Left lung (tissue), 10 donors: ENCODE data around the gene XKR7. TPM values are rescaled to one million over a fixed set of nuclear protein-coding genes. Genes with fewer than 3 reads are reported as not detected.

Experiments used
- ATAC-seq: fragments of 200-7000 bp; cut with Tn5 transposase; one replicate; pipeline ENCODE4 v1.9.1; 2020; ENCODE audit warnings: moderate library complexity
- DNase-seq, 4 donors: peaks; one replicate each; pipeline ENCODE4 v3.0.0-alpha.2; 2013 to 2020
- H3K27ac ChIP-seq, 2 donors: fragments of 200-600 bp; sonication (generic) in 1 of 2; one replicate each; pipeline versions ENCODE4 v1.5.0 to v1.8.0; 2020 to 2021
- H3K27me3 ChIP-seq, 2 donors: fragments of 200-600 bp; sonication (generic) in 1 of 2; one replicate each; pipeline versions ENCODE4 v1.5.0 to v1.8.0; 2020 to 2021
- H3K36me3 ChIP-seq, 2 donors: fragments of 200-600 bp; sonication (generic) in 1 of 2; one replicate each; pipeline versions ENCODE4 v1.5.0 to v1.8.0; 2020 to 2021
- H3K4me1 ChIP-seq, 2 donors: fragments of 200-600 bp; one replicate each; pipeline ENCODE4 v1.8.0; 2021
- H3K4me3 ChIP-seq, 2 donors: fragments of 200-600 bp; sonication (generic) in 1 of 2; one replicate each; pipeline versions ENCODE4 v1.5.0 to v1.8.0; 2020 to 2021; ENCODE audit warnings: mild to moderate bottlenecking in 1 of 2
- H3K9me3 ChIP-seq, 2 donors: fragments of 200-600 bp; sonication (generic) in 1 of 2; one replicate each; pipeline versions ENCODE4 v1.5.0 to v1.8.0; 2020 to 2021
- intact Hi-C, 2 donors: fragments of 100-400 bp; cut with DNase I; formaldehyde crosslinking; loops; one replicate each; pipeline versions ENCODE4 v1.11.2 to v1.14.2; 2022
- polyA plus RNA-seq, 6 donors: library from polyadenylated mRNA; unstranded; fragments of 120-200 nt; gene quantifications; one replicate each; pipeline ENCODE4 v1.2.1, GENCODE V29; 2013; ENCODE audit not compliant: insufficient read length in 6 of 6
- total RNA-seq, 2 donors: library from RNA; stranded (reverse); fragmentation: NEBNext Ultra II Directional; extraction: Animal tissue kit (Norgen Biotek cat#: 25700); gene quantifications; one replicate each; pipeline ENCODE4 v1.2.1, GENCODE V29; 2021
- TF ChIP-seq, protein P1 (sequence below), 2 donors: fragments of 200-600 bp; sonication (generic) in 1 of 2; IDR thresholded peaks; one replicate each; pipeline versions ENCODE4 v1.5.0 to v1.8.0; 2021; ENCODE audit warnings: antibody characterized with exemption in 2 of 2
- donor health status: DM: no; HTN: yes; CAD: no.
- donor health status: DM: no; HTN: no; CAD: no.

XKR7 gene
- total and polyA plus RNA-seq, 8 donors: 0.05 to 0.19 (median 0.07) TPM; not detected in 1

DNA sequence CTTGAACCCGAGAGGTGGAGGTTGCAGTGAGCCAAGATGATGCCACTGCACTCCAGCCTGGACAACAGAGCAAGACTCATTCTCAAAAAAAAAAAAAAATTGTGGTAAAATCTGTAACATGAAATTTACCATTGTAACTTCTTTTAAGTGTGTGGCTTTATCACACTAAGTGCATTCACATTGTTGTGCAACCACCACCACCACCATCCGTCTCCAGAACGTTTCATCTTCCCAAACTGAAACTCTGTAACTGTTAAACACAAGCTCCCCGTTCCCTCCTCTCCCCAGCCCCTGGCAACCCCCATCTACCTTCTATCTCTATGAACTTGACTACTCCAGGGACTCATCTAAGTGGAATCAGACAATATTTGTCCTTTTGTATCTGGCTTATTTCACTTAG, 45.8 kb upstream of the XKR7 start:
- intact Hi-C loops: no loop called here
- no peak for DNase-seq
- Histone ChIP-seq H3K36me3 (no peaks in the 10 kb centered on the region), H3K27me3 (peaks cover 0 to 18% of the 10 kb centered on the region in 2 donors), H3K4me3 (no peak overlapping the region), H3K27ac (no peak overlapping the region), H3K4me1 (no peaks in the 10 kb centered on the region), H3K9me3 (no peaks in the 10 kb centered on the region)
- ATAC-seq: no peak
- TF ChIP-seq, protein P1, sequence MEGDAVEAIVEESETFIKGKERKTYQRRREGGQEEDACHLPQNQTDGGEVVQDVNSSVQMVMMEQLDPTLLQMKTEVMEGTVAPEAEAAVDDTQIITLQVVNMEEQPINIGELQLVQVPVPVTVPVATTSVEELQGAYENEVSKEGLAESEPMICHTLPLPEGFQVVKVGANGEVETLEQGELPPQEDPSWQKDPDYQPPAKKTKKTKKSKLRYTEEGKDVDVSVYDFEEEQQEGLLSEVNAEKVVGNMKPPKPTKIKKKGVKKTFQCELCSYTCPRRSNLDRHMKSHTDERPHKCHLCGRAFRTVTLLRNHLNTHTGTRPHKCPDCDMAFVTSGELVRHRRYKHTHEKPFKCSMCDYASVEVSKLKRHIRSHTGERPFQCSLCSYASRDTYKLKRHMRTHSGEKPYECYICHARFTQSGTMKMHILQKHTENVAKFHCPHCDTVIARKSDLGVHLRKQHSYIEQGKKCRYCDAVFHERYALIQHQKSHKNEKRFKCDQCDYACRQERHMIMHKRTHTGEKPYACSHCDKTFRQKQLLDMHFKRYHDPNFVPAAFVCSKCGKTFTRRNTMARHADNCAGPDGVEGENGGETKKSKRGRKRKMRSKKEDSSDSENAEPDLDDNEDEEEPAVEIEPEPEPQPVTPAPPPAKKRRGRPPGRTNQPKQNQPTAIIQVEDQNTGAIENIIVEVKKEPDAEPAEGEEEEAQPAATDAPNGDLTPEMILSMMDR (IDR thresholded peaks at IDR 0.05): no peak

DNA sequence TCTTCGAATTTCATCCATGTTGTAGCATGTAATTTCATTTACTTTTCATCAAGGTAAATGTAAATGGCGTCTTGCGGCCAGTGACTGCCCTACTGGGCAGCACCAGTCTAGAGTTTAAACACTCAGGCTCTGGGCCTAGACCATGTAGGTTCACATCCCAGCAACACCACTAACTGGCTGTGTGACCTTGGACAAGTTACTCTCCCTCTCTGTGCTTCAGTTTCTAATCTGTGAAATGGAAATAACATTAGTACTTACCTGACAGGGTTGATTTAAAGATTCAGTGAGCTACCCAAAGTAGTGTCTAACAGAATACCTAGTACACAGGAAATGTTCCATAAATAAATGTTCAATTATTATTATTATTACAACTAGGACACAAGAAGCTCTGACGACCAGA, 45.4 kb upstream of the XKR7 start:
- no peak overlapping the region for H3K27ac ChIP-seq
- DNase-seq: no peak
- H3K27me3 ChIP-seq: peaks cover 0 to 20% of the 10 kb centered on the region in 2 donors
- no peak overlapping the region for H3K4me3 ChIP-seq
- TF ChIP-seq, protein P1 (IDR thresholded peaks at IDR 0.05): no peak
- H3K36me3 ChIP-seq: no peaks in the 10 kb centered on the region
- no peaks in the 10 kb centered on the region for H3K4me1 ChIP-seq
- ATAC-seq: no peak
- intact Hi-C loops: no loop called here
- no peaks in the 10 kb centered on the region for H3K9me3 ChIP-seq

DNA sequence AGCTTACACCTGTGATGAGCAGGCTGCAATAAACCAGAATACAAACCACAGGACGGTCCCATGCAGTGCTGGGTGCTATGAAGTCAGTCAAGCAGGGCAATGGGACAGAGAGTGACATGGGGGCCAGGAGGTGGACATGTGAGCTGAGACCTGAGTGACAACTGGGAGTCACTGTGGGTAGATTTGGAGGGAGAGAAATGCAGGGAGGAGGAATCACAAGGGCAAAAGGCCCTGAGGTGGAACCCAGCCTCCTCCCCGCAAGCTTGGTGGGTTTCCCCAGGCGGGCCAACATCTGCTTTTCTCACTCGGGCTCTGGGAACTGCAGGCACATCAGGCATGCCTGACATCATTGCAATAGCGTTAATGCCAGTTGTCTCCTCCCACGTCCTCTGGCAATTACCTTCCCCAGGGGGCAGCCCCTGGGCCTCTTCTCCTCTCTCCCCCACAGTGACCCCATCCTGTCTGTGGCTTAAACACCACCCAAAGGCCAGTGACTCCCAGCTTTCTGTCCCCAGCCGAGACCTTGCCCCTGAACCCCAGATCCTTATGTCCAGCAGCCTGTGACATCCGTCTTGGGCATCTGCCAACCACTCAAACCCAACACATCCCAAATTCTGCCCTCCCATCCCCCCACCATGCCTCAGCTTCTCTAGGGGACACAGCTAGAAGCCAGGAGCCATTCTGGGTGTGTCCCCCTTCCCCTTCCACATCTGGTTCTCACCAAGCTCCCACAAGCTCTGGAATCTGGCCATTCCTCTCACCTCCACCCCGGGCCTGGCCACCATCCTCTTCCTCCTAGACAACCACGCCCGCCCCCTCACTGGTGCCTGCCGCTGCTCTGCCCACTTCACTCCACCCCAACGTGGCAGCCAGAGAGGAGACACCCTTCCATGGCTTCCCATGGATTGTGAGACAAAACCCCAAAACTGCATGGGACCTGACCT, 44.3 kb upstream of the XKR7 start:
- intact Hi-C loops: no loop called here
- H3K4me3 ChIP-seq: no peak overlapping the region
- H3K27me3 ChIP-seq: peaks cover 0 to 25% of the 10 kb centered on the region in 2 donors
- H3K4me1 ChIP-seq: no peaks in the 10 kb centered on the region
- DNase-seq: no peak
- ATAC-seq: no peak
- TF ChIP-seq, protein P1 (IDR thresholded peaks at IDR 0.05): no peak
- H3K27ac ChIP-seq: no peak overlapping the region
- no peaks in the 10 kb centered on the region for H3K36me3 ChIP-seq
- no peaks in the 10 kb centered on the region for H3K9me3 ChIP-seq

DNA sequence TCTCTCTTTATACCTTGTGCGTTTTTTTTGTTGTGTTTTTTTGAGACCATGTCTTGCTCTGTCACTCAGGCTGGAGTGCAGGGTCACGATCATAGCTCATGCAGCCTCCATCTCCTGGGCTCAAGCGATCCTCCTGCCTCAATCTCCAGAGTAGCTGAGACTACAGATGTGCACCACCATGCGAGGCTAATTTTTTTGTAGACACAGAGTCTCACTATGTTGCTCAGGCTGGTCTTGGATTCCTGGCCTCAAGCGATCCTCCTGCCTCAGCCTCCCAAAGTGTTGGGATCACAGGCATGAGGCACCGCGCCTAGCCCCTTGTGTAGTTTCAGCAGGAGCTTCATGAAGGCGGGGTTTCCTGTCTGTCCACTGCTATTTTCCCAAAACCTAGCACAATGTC, 43.4 kb upstream of the XKR7 start:
- ATAC-seq (no peak), DNase-seq (no peak)
- no peaks in the 10 kb centered on the region for H3K9me3 ChIP-seq
- H3K36me3 ChIP-seq: no peaks in the 10 kb centered on the region
- TF ChIP-seq, protein P1 (IDR thresholded peaks at IDR 0.05): no peak
- no peak overlapping the region for H3K27ac ChIP-seq
- H3K4me1 ChIP-seq: no peaks in the 10 kb centered on the region
- intact Hi-C loops: no loop called here
- no peak overlapping the region for H3K4me3 ChIP-seq
- peaks cover 0 to 25% of the 10 kb centered on the region in 2 donors for H3K27me3 ChIP-seq

DNA sequence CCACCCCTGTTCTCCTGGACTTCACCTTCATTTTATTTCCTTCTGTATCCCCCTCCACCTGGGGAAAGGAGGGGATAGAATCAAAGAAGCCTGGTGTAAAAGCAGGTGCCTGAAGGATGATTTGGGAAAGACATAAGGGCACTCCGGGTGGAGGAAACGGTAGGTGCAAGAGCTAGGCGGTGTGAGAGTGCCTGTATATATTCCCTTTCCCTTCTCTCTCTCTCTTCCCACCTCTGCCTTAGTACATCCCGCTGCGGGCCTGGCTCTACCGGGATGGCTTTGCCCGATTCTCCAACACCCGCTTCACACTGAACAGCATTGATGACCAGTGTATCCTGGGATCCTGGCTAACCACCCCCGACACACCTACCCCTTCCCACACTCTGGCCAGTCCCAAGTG, 42.3 kb upstream of the XKR7 start:
- no peak overlapping the region for H3K27ac ChIP-seq
- DNase-seq (no peak), ATAC-seq (no peak)
- no peaks in the 10 kb centered on the region for H3K36me3 ChIP-seq
- no peaks in the 10 kb centered on the region for H3K9me3 ChIP-seq
- H3K4me1 ChIP-seq: no peaks in the 10 kb centered on the region
- peaks cover 0 to 25% of the 10 kb centered on the region in 2 donors for H3K27me3 ChIP-seq
- intact Hi-C loops: no loop called here
- TF ChIP-seq, protein P1 (IDR thresholded peaks at IDR 0.05): no peak
- H3K4me3 ChIP-seq: no peak overlapping the region
